Measurements from ENCODE around the gene MIAT.

DNA sequence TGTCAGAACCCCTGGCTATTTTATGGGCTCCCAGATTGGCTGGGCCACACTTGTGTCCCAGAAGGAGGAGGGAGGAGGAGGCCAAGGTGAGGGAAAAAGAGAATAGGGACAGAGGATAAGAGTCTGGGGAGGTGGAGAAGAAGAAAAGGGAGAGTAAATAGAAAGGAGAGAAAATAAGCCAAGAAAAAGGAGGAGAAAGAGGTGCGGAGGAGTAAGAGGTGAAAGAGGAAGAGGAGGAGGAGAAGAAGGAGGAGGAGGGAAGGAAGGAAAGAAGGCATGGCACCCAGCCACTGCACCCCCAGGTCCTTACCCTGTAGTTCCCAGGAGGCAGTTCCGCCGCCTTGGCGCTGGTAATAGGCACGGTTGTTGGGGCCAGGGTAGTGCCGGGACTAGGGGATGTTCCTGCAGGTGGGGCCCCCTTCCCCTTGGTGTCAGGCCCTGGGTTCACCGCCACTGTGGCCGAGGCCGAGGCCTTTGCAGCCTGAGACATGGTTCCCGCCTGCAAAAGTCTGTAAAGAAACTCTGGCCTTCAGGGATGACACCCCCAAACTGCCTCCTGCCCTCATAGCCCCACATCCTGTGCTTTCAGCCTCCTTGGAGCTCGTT is 41.5 kb upstream of the MIAT start:
- TF ChIP-seq, protein P1, sequence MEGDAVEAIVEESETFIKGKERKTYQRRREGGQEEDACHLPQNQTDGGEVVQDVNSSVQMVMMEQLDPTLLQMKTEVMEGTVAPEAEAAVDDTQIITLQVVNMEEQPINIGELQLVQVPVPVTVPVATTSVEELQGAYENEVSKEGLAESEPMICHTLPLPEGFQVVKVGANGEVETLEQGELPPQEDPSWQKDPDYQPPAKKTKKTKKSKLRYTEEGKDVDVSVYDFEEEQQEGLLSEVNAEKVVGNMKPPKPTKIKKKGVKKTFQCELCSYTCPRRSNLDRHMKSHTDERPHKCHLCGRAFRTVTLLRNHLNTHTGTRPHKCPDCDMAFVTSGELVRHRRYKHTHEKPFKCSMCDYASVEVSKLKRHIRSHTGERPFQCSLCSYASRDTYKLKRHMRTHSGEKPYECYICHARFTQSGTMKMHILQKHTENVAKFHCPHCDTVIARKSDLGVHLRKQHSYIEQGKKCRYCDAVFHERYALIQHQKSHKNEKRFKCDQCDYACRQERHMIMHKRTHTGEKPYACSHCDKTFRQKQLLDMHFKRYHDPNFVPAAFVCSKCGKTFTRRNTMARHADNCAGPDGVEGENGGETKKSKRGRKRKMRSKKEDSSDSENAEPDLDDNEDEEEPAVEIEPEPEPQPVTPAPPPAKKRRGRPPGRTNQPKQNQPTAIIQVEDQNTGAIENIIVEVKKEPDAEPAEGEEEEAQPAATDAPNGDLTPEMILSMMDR (conservative IDR thresholded peaks at IDR 0.05) = no peak
- no peak for TF ChIP-seq EZH2 (IDR thresholded peaks at IDR 0.05; ENCODE audit: low read depth)
